HUES64 (cell line): ENCODE results near the gene LCE3B.

ENCODE experiments used
- H3K27ac ChIP-seq: 2 replicates; pipeline ENCODE4 v1.7.0; 2013; ENCODE audit warnings: low read depth, low read length, inconsistent platforms
- H3K27me3 ChIP-seq: 2 replicates; pipeline ENCODE4 v1.6.1; 2013; ENCODE audit warnings: mild to moderate bottlenecking, low read length; ENCODE audit not compliant: insufficient read depth
- H3K36me3 ChIP-seq: 2 replicates; pipeline ENCODE4 v1.6.1; 2013; ENCODE audit warnings: mild to moderate bottlenecking, low read length; ENCODE audit not compliant: insufficient read depth
- H3K4me1 ChIP-seq: 2 replicates; pipeline ENCODE4 v1.6.1; 2013; ENCODE audit warnings: mild to moderate bottlenecking, low read length, moderate library complexity; ENCODE audit not compliant: insufficient read depth
- H3K4me3 ChIP-seq: 2 replicates; pipeline ENCODE4 v1.5.1; 2013; ENCODE audit warnings: mild to moderate bottlenecking, low read length, moderate library complexity
- H3K9ac ChIP-seq: 2 replicates; pipeline ENCODE4 v1.6.1; 2013; ENCODE audit warnings: mild to moderate bottlenecking, low read depth, low read length
- H3K9me3 ChIP-seq: 2 replicates; pipeline ENCODE4 v1.6.1; 2013; ENCODE audit warnings: low read depth, low read length; ENCODE audit not compliant: insufficient read depth
- WGBS: fragments of 150-250, 120-280 bp; methylation state at CpG from one replicate; pipeline ENCODE4 v1.1.7; 2013; ENCODE audit warnings: missing lambda C conversion rate; 5-methylcytosine and 5-hydroxymethylcytosine counted together

Gene LCE3B

DNA sequence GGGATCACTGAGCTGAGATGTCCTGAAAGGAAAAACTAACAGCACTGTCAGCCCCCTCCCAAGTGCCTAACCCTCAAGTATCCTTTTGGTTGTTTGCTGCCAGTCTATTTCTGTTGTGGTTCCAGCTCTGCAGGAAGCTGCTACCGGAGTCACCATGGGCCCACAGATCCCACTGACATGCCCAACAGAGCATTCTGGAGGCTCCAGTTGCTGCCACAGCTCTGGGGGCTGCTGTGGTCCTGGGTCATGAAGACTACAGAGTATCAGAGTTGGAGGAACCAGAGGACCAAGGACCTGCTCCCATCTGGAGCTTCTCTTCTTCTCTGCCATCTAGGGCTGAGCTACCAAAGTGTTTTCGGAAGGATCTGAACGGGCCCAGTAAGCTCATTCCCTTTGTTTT is 8.4 kb downstream of the LCE3B start:
- H3K9me3 ChIP-seq = peaks cover 89% of the 10 kb centered on the region
- H3K27me3 ChIP-seq = no peaks in the 10 kb centered on the region
- no peak overlapping the region for H3K4me3 ChIP-seq
- H3K9ac ChIP-seq = no peak overlapping the region
- H3K36me3 ChIP-seq = no peaks in the 10 kb centered on the region
- H3K4me1 ChIP-seq = no peaks in the 10 kb centered on the region
- WGBS = 62% methylated on average over 3 of the region's 3 CpGs
- no peak overlapping the region for H3K27ac ChIP-seq

DNA sequence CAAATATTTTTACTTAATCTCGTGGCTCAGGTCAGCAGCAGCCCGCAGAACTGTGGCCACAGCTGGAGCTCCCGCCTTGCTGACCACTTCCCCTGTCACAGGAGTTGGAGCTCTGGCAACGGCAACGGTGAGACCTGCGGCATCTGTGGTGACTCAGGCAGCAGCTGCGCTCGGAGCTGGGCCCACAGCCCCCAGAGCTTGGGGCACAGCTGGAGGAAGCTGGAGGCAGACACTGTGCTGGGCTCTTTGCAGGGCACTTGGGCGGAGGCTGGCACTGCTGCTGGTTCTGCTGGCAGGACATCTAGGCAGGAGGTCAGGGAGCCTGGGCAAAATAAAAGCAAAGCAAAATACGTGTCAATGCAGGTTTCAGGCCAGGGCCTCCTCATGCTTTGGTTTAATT is 9.2 kb downstream of the LCE3B start, which contains the start of gene LCE3A:
LCE3A (minus strand) TSS at position 301 of the 400 bp plus-strand sequence; CDS start at position 301, 0 bp downstream.
- Histone ChIP-seq H3K4me3 (no peak within 1 kb of the TSS), H3K9me3 (peaks cover 93% of the 10 kb centered on the region), H3K36me3 (no peaks in the 10 kb centered on the region), H3K9ac (no peak within 1 kb of the TSS), H3K27me3 (no peaks in the 10 kb centered on the region), H3K4me1 (no peaks in the 10 kb centered on the region), H3K27ac (no peak within 1 kb of the TSS)
- 82% methylated on average over 10 of the region's 10 CpGs for WGBS

DNA sequence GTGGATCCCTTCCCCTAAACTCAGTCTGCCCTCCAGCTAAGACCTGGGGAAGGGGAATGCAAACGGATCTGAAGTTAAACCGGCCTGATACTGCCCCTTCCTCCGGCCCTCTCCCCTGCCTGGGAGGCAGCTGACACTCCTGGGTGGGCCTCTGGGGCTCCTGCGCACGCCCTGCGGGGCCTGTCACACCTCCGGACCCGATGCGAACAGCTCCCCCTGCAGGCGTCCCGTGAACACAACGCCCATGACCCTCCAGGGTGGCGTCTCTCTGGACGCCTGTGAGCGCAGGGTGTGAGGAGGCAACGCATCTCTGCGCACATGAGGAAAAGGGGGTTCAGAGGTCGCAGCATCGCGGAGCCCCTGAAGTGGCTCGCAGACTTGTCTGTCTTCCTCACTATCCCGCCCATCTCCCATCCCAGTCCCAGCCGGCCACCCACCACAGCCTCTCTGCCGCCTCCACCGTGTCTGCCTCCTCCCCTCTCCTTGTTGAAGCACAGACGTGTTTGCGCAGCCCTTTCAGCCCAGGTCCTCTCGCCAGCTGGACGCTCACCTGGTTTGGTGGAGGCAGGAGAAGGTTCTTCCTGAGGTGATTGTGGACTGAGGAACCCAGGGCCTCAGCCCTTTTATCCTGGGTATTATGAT is 9.7 kb downstream of the LCE3B start:
- no peak overlapping the region for H3K9ac ChIP-seq
- no peaks in the 10 kb centered on the region for H3K27me3 ChIP-seq
- no peak overlapping the region for H3K27ac ChIP-seq
- H3K4me3 ChIP-seq = no peak overlapping the region
- H3K9me3 ChIP-seq = peaks cover 93% of the 10 kb centered on the region
- H3K4me1 ChIP-seq = no peaks in the 10 kb centered on the region
- H3K36me3 ChIP-seq = no peaks in the 10 kb centered on the region
- 88% methylated on average over 29 of the region's 29 CpGs for WGBS

DNA sequence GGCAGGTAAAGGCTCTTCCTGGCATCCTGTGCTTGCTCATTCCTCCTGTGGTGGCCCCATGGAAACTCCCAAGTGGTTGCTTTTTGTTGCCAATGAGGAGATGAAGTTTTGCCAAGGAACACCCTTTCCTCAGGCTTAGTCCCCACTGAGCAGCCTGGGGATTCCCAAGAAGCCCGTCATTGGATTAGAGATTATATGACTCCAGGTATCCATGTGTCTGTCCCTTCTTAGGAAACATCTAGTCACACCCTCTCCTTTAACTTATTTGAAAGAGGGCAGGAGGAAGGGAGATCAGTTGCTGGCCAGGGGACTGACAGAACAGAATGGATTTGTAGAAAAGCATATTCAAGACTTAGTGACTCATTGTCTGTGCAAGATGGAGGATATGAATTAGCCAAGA is 13.1 kb downstream of the LCE3B start:
- WGBS = 57% methylated on average over 1 of the region's 1 CpG

DNA sequence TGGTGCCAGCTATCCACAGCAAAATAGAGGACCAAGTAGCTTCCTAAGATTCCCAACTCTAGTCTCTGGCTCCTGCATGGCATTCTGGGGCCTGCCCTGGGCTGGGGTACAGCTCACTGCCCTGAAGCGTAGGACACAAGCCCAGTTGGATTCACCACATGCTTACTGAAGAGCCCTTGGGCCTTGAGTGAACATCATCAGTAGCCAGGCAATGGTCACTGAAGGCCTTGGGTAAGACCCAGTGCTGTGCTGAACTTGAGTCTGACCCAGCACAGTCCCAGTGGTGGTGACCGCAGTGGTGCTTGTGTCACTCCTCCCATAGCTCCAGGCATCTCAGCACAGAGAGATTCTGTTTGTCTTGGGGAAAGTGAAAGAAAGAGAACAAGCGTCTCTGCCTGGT is 17.0 kb downstream of the LCE3B start:
- peaks cover 86% of the 10 kb centered on the region for H3K9me3 ChIP-seq
- no peaks in the 10 kb centered on the region for H3K4me1 ChIP-seq
- H3K27ac ChIP-seq = no peak overlapping the region
- no peak overlapping the region for H3K9ac ChIP-seq
- no peak overlapping the region for H3K4me3 ChIP-seq
- H3K27me3 ChIP-seq = no peaks in the 10 kb centered on the region
- 92% methylated on average over 3 of the region's 3 CpGs for WGBS
- no peaks in the 10 kb centered on the region for H3K36me3 ChIP-seq

More for the DNA sequence above, 13.1 kb downstream of the LCE3B start:
- Histone ChIP-seq H3K36me3 (no peaks in the 10 kb centered on the region), H3K4me3 (no peak overlapping the region), H3K27ac (no peak overlapping the region), H3K4me1 (no peaks in the 10 kb centered on the region), H3K27me3 (no peaks in the 10 kb centered on the region), H3K9ac (no peak overlapping the region), H3K9me3 (peaks cover 95% of the 10 kb centered on the region)

DNA sequence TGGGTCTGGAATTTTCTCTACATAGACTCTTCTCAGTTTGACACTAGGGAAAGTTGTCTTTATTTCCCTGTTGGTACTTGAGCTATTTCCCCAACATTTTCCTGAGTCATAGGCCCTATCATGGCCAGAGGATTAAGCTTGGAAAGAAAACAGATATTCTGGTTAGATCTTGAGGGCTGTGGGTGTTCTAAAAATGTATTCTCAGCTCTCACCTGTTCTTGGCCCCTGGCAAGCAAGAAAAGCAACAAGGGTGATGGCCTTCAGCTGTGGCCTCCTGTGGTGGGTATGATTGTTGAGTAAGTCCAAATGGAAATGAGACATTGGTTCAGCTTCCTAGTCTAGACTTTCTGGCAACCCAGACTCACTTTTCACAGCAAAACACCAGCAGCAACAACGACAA is 26.7 kb downstream of the LCE3B start:
- Histone ChIP-seq H3K27me3 (no peaks in the 10 kb centered on the region), H3K4me3 (no peak overlapping the region; the same call in 1 of the 2 replicates), H3K36me3 (no peaks in the 10 kb centered on the region), H3K9me3 (peaks cover 92% of the 10 kb centered on the region), H3K4me1 (no peaks in the 10 kb centered on the region), H3K9ac (no peak overlapping the region), H3K27ac (no peak overlapping the region)
- WGBS = 42% methylated on average over 1 of the region's 1 CpG

DNA sequence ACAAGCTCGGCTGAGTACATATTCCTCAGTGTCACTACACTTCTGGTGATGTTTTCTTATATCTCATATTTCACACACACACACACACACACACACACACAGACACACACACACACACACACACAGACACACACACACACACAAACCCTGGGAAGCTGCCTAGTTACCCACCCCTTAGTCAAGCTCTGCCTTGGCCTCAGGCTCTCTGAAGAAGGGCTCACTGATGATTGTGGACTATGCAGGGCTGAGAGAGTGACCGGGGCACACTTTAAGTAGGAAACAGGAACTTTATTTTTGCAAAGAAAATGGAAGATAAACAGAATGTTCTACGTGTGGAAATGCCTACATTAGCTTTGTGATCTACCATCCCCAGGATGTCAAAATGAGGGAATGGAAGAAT is 30.3 kb downstream of the LCE3B start:
- Histone ChIP-seq H3K9ac (no peak overlapping the region), H3K4me1 (no peaks in the 10 kb centered on the region), H3K27me3 (no peaks in the 10 kb centered on the region), H3K4me3 (no peak overlapping the region), H3K27ac (no peak overlapping the region), H3K9me3 (peaks cover 97% of the 10 kb centered on the region), H3K36me3 (no peaks in the 10 kb centered on the region)
- WGBS = 69% methylated on average over 3 of the region's 3 CpGs

DNA sequence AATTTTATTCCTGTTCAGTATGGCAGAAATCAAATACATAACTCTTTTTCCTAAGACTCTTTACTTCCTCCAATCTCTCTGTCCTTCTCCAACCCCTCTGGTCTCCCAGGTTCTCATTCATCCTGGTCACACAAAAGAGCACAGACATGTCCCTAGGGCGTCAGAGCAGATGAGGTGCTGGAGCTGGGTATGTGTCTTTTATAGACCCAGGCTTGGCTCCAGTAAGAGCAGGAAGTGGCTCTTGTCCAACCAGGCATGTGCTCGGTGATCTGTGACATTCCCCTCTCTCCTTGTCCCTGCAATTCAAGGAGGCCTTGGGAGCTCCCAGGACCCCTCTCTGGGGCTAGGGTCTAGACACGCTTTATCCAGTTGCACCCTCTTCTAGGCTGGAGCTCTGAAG is 31.5 kb downstream of the LCE3B start:
- 85% methylated on average over 3 of the region's 3 CpGs for WGBS
- no peaks in the 10 kb centered on the region for H3K36me3 ChIP-seq
- no peaks in the 10 kb centered on the region for H3K4me1 ChIP-seq
- H3K9ac ChIP-seq = no peak overlapping the region
- H3K27ac ChIP-seq = no peak overlapping the region
- no peak overlapping the region for H3K4me3 ChIP-seq
- H3K27me3 ChIP-seq = no peaks in the 10 kb centered on the region
- peaks cover 96% of the 10 kb centered on the region for H3K9me3 ChIP-seq

DNA sequence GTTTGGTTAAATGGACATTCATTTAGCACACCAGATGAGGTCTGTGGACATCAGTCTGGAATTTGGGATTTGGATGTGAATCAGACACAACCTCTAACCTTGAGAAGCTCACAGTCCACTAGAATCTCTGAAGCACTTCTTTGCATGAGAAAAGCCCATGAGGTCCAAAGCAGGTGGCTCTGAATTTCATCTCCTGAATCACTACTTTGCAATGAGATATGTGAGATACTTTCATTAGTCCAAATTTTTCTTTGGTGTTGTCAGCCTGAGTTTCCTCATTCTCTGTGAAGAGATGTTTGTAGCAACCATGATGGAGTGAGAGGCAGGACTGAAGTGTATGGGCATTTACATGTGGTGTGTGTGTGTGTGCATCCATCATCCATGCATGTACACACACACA is 33.0 kb downstream of the LCE3B start:
- no peaks in the 10 kb centered on the region for H3K27me3 ChIP-seq
- H3K27ac ChIP-seq = no peak overlapping the region
- H3K36me3 ChIP-seq = no peaks in the 10 kb centered on the region
- H3K4me3 ChIP-seq = no peak overlapping the region
- H3K4me1 ChIP-seq = no peaks in the 10 kb centered on the region
- H3K9me3 ChIP-seq = peaks cover 96% of the 10 kb centered on the region
- no peak overlapping the region for H3K9ac ChIP-seq

DNA sequence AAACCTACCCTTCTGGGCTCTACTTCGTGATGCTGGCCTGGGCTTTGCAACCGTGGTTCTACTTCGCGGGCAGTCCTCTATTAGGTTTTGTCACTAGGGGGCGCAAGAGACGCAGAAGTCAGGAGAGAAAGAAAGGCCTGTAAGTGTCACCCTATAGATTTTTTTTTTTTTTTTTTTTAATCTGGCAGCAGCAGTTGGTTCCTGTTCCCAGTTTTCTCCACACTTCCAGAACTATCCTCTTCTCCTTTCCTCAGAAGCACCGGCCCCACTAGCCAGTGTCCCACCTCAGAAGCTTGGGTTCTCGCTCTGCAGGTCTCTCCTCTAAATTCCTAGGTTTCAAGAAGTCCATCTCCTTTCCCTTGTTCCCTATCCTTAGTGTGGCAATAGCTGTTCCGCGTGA is 40.5 kb downstream of the LCE3B start:
- Histone ChIP-seq H3K9ac (no peak overlapping the region), H3K9me3 (peaks cover 91% of the 10 kb centered on the region), H3K4me3 (no peak overlapping the region), H3K4me1 (no peaks in the 10 kb centered on the region), H3K27me3 (no peaks in the 10 kb centered on the region), H3K27ac (no peak overlapping the region), H3K36me3 (no peaks in the 10 kb centered on the region)
- 60% methylated on average over 8 of the region's 10 CpGs for WGBS

DNA sequence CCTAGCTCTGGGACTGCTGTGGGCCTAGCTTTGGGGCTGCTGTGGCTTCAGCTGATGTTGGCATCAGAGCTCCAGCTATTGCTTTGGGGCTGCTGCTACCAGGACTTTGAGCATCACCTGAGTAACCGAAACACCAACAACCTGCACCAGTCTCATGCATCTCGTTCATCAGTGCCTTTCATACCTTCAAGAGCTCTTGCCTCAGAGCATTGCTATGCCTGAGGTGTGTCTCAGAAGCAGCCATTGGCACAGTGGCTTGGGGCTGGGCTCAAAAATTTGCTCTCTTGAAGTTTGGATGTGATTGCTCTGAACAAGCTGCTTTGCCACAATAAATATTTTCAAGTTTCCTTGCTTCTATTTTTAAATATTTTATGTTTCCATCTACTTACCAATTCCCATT is 42.8 kb downstream of the LCE3B start:
- Histone ChIP-seq H3K27ac (no peak overlapping the region), H3K9me3 (peaks cover 91% of the 10 kb centered on the region), H3K9ac (no peak overlapping the region), H3K27me3 (no peaks in the 10 kb centered on the region), H3K4me3 (no peak overlapping the region), H3K4me1 (no peaks in the 10 kb centered on the region), H3K36me3 (no peaks in the 10 kb centered on the region)
- WGBS = 78% methylated on average over 2 of the region's 2 CpGs

DNA sequence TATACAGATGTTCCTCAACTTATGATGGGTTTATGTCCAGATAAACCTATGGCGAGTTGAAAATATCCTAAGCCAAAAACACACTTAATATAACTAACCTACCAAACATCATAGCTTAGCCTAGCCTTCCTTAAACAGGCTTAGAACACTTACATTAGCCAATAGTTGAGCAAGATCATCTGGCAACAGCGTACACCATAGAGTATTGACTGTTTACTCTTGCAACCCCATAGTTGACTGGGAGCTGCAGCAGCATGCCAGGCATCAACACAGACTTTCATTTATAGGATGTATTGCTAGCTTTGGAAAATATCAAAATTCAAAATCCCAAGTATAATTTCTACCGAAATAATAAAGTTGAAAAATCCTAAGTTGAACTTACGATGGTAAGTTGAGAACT is 44.1 kb downstream of the LCE3B start:
- Histone ChIP-seq H3K27ac (no peak overlapping the region), H3K9me3 (peaks cover 86% of the 10 kb centered on the region), H3K9ac (no peak overlapping the region), H3K27me3 (no peaks in the 10 kb centered on the region), H3K4me3 (no peak overlapping the region), H3K4me1 (no peaks in the 10 kb centered on the region), H3K36me3 (no peaks in the 10 kb centered on the region)
- 84% methylated on average over 2 of the region's 4 CpGs for WGBS
